GM21786 (cell line): ENCODE measurements around the gene CHIC2.

ENCODE experiments used
- ATAC-seq: cut with Tn5 transposase; IDR thresholded peaks from one replicate; pipeline ENCODE4 v1.9.1; 2021; ENCODE audit not compliant: unreplicated experiment

The CHIC2 gene

DNA sequence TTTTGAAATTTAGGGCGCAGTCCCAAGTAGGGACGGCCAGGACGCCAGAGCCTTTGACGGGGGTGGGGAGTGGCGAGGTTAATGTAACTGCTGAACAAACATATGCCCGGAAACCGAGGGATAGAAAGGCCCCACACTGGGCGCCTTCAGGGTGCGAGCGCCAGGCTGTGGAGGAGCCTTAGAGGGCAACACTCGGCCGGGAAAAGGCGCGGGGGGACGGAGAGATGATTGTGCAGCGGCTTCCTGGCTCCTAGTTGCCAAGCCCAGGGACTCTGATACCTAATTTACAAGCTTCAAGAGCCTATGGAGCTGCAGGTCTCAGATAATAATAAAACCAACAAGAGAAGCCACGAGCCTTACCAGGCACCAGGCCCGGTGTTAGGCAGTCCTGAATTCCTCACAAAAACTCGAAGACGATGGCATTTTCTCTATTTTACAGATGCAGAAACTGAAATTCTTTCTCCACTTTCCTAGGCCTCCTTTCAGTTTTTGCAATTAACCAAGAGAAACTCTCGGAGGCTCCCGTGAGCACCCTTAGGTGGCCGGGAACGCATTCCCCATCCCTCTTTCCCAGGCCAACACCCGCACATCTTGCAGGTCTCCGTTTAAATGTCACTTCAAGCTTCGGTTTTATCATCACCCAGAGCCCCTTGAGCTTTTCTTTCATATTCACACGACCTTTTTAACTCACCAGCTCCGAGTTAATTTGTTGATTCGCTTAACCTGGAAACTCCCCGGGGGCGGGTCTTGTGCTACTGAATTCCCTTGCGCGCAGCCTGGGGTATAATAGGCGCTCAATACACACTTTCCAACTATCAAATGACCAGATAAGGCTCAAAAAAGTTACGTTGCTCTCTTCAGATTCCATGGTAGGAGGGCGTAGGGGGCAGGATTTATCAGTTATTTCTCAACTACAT is 29.2 kb upstream of the CHIC2 start:
- ATAC-seq = no peak

DNA sequence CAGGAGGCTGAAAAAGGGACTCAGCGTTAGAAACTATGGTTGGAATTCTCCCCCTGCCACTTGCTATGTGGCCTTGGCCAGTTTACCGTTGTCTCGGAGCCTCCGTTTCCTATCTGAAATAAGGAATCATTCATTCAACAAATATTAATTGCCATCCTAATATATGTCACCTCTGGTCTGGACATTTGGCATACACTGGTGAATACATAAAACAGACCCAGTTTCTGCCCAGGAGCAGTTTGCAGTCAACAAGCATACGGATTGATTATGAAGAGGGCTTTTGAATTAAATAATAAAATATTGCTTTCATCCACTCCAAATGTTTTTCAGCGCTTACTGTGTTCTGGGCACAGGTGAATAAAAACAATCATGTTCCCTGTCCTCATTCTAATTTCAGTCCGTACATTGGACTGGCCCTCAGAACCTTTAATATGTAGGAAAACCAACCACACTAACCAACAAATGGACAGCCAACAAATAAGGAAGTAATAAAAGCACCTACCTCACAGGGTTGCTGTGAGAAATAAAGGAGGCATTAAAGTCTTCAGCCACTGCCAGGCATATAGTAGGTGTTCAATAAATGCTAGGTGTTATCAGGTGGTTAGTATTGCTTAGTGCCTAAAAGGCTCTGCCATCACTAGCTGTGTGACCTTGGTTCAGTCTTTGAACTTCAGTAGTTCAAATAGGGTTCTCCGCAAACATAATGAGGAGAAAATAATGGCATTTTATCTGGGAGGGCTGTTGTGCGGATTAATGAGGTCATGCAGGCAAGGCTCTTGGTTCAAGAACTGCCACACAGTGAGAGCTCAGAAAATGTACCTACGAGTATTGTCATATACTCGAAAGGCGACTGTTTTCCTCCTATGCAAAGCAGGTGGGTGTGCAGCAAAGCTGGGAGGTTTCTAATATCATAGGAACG is 28.3 kb upstream of the CHIC2 start:
- ATAC-seq = no peak

DNA sequence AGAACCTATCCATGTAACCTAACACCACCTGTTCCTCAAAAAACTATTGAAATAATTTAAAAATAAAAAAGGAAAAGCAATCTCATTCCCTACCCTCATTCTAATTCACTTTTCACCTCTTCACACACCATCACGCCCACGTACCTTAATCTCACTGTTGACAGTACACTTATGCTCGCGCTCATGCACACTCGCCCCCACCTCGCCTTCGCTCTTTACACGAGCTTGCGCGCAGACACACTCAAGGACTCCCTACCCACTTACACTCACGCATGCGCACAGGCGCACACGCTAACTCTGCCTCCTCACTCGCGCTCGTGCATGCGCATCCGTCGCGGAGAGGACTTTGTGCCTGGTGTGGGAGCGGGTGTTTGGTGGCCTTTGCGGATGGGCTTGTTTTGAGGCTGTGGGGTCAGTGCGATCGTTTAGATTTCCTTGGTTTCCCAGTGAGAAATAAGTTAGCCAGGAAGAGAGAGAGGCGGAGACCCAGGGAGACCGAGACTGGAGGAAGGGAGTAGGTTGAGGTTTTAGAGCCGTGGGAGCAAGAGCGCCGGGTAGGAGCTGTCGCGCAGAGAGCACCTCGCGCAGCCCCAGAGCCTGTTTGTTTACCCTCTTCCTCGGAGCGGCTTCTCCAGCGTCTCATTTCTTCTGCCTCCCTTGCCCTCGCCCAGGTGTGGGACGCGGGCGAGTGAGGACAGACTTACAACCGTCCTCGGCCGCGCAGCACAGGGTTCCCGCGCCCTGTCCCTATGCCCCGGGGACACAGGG is 27.4 kb upstream of the CHIC2 start:
- ATAC-seq = peak; percentile 56

DNA sequence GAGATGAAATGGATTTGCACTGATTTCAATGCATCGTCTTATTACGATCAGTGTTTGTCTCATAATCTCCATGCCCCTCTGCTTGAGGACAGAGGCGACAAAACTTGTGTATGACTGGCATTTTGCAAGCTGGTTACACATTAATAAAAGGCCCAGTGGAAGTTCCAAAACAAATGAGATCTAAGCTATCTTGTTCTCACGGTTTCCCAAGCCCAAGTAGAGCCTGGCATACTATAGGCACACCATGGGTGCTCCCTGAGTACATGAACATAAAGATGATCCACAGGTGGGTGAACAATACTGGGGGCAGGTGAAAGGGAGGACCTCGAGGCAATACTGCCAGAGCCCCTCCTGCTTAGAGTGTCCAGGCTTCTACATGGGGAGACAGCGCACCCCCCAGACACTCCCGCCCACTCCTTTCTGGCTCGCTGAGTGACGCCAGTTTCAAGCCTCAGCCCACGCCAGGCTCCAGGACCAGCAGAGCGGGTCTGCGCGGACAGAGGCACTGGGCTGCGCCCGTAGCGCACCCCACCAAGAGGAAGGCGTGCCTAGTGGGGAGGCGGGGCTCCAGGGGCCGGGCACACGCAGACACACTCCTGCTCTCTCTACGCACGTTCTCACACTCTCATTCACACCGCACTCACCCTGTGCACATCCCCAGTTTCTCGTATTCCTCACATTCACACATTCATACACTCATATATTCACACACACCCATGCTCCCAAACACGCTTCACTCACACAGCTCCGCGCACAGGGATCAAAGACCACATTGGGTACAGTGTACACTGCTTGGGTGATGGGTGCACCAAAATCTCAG is 26.6 kb upstream of the CHIC2 start:
- ATAC-seq = peak; percentile 41

DNA sequence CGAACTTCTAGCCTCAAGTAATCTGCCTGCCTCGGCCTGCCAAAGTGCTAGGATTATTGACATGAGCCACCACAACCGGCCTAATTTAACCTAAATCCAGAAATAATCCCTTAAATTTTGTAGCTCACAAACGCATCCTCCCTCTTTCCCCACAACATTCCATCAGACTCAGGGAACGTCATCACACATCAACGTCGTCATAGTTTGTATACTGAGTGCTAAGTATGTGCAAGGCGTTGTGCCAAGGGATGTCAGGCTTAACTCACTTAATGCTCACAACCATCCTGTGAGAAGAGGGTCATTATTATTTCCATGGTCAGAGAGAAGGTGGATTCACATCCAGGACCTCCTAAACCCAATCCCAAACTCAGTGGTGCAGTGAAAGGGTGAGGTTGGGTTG is 26.0 kb upstream of the CHIC2 start:
- ATAC-seq = no peak

DNA sequence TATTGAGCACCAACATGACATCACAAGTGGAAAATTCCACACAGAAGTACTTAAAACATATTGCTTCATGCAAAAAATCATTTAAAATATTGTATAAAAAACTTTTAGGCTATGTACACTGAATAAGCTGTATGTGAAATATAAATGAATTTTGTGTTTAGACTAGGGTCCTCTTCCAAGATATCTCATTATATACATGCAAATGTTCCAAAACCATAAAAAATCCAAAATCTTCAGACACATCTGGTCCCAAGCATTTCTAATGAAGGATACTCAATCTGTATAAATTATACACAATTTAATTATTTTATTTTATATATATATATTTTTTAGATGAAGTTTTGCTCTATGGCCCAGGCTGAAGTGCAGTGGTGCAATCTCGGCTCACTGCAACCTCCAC is 25.5 kb upstream of the CHIC2 start:
- no peak for ATAC-seq

DNA sequence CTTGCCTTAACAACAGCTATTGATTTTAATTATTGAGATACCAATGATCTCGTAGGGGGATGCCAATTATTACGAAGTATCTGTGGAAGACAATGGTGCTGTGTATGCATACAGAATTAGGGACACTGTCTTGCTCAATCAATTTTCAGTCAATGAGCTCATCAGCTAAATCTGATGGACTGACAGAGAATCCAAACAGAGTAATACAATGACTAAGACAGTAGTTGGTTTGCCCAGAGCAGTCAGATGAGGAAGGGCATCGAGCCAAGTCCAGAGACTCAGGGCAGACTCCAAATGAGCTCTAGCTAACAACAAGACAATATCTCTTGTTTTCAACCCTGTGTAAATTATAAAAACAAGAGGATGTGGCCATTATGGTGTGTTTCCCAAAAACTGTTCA is 20.9 kb upstream of the CHIC2 start:
- ATAC-seq = no peak

DNA sequence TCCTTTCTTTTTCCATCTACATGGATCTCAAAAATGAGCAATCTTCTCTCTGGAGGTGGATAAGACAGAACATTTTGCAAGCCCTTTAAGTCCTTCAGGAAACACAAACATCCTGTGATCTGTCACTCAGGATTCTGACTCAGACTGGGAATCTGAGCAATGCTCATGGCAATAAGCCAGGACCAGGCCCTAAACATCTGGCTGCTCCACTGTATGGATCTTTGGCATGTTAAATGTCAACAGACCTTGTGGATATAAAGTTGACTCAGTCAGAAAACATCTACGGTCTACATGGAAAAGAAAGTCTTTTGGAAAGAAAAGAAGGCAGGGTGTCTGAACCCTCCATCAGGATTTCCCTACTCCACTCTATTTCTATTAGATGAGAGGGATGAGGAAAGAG is 17.8 kb upstream of the CHIC2 start:
- no peak for ATAC-seq

DNA sequence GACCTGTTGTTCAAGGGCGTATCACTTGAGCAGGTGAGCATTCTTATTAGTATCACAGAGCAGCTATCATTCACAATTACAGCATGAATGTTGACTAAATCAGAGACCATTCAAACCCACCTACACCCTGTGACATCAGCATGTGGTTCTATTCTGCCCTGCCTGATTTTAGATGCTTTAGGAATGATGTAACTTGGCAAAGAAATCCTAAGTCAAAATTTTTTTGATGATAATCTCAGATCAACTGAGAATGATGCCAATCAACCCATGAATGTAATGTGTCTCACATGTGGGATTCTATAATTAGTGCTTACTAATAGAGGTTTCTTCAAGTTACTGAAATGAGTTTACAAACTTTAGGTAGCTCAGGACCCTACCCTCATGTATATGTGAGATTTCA is 13.4 kb upstream of the CHIC2 start:
- ATAC-seq = no peak

DNA sequence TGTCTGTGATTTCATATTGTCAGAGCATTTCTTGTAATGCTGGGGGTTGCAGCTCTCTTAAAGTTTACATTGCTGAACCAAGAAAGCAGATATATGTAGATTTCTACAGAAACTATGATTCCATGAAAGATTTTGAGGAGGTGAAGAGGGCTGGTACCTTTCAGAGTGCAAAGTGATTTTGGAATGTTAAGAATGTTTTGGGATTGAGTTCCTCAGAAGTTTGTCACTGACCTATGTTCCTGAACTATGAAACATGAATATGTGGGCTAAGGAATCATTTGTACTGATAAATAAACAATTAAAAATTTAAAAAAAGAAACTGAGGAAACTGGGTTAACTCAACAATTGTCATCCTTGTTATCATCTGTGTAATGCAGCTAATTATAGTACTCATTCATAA is 12.3 kb upstream of the CHIC2 start:
- ATAC-seq = no peak

DNA sequence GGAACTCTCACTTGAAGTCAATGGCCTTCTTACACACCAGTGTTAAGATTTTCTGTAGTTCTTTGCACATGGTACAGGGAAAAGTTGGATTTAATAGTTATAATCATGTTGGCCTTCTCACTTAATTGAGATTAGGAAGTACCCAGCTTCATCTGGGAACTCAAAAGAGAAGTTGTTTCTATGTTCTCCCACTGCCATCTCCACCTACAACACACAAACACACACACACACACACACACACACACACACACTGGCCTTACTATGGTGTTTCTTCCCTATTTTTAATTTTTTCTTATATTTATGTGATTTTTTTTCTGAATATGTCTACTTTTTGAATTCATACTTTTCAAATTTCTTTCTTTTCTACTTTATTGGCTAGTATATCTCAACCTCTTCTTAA is 10.0 kb upstream of the CHIC2 start:
- no peak for ATAC-seq

DNA sequence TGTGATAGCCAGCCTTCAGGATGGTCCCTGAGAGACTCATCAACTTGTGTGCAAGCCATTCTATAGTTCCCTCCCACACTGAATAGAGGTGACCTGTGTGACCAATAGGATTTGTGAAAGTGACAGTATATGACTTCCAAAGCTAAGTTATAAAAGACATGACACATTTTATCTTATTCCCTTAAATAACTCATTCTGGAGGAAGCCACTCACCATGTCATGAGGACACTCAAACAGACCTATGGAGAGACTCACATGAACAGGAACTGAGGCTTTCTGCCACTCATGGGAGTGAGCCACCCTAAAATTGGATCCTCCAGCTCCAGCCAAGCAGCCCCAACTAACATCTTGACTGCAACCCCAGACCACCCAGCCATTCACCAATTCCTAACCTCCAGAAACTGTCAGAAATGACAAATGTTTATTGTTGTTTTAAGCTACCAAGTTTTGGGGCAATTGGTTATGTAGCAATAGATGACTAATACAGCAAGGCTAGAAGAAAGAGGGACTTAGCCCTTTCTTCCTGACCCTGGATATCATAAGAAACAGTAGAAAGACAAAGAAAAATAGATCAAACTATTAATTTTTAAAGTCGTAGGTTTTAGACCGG is 9.0 kb upstream of the CHIC2 start:
- no peak for ATAC-seq

DNA sequence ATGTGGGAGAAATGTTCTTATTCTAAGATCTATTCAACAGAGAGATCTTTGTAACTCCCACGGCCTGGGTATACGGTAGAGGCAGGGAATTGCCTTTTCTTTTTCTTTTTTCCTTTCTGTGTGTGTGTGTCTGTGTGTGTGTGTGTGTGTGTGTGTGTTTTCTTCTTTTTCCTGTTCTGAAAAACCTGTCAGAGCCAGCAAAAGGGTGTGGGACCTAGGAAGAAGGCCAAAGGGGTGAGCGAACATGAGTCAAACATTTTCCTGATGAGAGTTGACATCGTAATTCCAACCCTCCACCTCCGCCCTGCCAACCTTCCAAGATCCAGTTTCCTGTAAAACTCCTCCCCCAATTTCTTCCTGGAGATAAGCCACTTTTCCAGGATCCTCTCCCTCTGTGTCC is 2.8 kb upstream of the CHIC2 start:
- ATAC-seq = no peak

DNA sequence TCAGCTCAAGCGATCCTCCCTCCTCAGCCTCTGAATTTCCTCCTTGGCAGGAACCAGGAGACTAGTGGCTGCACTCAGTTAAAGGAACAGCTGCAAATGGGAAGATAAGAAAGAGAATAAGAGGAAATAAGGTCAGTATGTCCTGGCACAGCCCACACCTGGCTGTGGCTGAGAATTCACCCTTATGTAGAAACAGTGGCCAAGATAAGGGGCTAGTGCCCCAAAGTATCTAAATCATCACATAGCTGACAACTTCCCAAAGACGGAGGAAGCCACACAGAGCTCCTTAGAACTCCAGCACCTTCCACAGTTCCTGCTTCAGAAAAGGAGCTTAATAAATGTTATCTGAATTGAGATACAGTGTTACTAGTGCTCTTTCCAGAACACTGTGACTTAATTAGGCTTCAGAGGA is 2.3 kb upstream of the CHIC2 start:
- ATAC-seq = no peak

DNA sequence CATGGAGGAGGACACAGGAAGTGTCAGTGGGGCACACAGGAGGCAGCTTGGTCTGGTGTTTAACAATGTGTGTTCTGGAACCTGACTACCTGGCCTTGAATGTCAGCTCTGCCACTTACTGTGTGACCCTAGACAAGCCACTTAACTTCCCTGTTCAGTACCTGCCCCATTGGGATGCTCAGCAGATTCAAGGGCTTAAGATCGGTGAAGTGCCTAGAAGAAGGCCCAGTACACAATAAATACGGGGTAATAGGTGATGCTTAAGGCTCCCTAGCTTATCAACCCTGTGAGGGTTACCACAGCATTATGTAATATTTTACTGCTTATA is 1.6 kb upstream of the CHIC2 start:
- no peak for ATAC-seq

DNA sequence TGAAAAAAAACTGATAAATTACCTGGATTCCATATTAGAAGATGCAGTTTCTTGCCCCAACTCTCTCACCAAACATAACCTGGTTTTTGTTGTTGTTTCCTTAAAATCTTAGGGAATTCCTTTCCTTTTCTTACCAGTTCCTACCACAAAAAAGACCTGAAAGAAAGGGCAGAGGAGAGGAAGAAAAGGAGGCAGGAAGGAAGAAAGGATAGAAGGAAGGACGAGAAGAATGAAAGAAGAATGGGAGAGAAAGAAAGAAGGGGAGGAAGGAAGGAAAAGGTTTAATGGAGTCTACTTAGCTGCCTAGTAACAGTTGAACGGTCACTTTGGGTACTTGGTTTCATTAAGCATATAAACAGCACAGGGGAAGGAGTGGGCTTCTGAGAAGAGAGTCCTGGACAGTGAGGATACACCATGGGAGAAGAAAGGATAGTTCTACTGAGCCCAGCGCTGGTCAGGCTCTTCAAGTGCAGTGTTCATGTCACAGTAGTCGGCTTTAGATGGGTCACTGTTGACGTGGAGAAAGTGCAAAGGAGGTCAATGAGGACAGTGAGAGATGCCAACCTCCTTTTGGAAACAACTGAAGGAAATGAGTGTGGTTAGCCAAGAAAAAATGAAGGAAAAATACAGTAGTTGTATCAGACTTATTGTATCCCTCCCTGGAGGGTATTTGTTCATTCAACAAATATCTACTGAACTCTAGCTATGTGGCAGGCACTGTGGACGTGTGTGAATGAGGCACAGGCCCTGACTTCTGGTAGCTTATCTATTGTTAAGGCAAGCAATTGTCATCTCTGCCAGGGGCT is 1.1 kb upstream of the CHIC2 start:
- ATAC-seq = no peak

DNA sequence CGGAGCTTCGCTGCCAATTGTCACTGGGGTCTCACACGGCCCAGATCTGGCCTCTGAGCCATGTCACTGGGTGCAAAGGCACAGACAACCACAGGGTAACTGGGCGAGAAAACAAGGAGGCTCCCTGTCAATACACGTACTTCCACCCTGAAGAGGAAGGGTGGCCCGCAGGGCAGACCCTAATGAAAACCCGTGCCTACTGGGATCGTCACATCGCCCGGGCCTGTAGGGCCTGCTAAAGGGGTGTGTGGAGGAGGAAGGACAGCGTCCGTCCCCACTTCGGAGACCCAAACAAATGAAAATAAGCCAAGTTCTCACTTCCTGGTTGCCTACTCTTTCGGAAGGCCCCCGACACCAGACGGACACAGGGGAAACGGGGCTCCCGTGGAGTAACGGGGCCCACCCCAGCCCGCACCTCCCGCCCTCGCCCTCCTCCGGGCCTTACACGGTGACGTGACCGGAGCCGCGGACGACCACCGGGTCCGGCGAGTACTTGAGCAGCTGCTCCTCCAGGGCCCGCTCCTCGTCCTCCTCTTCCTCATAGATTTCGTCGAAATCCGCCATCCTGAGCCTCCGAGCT is 578 bp downstream of the CHIC2 start:
- ATAC-seq = peak; percentile 25

DNA sequence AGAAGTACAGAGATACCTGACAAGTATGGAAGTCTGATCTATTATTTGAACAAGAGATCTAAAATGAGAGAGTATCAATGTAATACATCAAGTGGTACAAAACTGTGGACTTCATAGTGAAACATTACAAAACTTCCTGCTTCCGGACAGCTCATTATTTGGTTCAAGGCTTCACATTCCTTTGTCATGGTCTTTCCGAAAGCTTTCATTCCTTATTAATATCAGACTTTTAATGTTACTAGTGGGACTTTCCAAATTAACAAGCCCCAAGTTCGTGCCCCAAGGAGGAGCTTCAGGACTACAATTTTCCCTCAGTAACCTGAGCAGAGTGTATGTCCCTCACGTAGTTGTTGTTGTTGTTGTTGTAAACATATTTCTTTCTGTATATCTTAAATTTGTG is 1.2 kb downstream of the CHIC2 start:
- no peak for ATAC-seq

DNA sequence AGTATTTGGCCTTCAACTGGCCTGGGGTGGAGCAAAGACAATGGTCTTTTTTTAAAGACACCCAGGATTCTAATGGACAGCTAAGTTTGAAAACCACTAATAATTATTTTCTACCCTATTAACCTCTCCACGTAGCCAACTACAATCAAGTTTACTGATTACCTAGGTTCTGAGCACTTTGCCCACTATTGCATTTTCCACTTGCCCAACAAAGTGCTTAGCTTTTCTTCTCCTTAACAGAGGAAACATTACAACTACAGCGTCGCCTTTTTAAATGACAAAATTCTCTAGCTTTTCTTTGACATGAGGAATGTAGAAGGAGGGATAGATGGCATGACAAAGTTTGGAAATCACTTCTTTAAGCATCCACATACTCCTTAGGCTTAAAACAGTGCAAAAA is 2.0 kb downstream of the CHIC2 start:
- ATAC-seq = no peak
